MM.1S (cell line): ENCODE data around the gene FGF12.

Experiments
- DNase-seq: peaks from one replicate; pipeline ENCODE4 v3.0.0-alpha.2; 2015
- H2AFZ ChIP-seq: fragments of 300-600 bp; sonication (generic); 2 replicates; pipeline ENCODE4 v1.6.0; 2016; ENCODE audit warnings: antibody characterized with exemption, low read length
- H3F3A ChIP-seq: fragments of 300-600 bp; sonication (generic); 2 replicates; pipeline ENCODE4 v1.6.1; 2016; ENCODE audit warnings: mild to moderate bottlenecking, antibody characterized with exemption, low read length, moderate library complexity, mixed read lengths; ENCODE audit not compliant: insufficient read depth
- H3K27ac ChIP-seq: fragments of 300-600 bp; sonication (generic); 2 replicates; pipeline ENCODE4 v1.5.1; 2016; ENCODE audit warnings: mild to moderate bottlenecking, low read length
- H3K27me3 ChIP-seq: fragments of 300-600 bp; sonication (generic); replicated peaks from 2 replicates; pipeline ENCODE4 v1.6.0; 2016; ENCODE audit warnings: low read length; ENCODE audit not compliant: insufficient read depth
- H3K36me3 ChIP-seq: fragments of 300-600 bp; sonication (generic); replicated peaks from 2 replicates; pipeline ENCODE4 v1.6.1; 2016; ENCODE audit warnings: mild to moderate bottlenecking, low read length, mixed read lengths; ENCODE audit not compliant: insufficient read depth
- H3K4me1 ChIP-seq: fragments of 300-600 bp; sonication (generic); 2 replicates; pipeline ENCODE4 v1.6.1; 2016; ENCODE audit warnings: low read length, mixed read lengths
- H3K4me2 ChIP-seq: fragments of 300-600 bp; sonication (generic); 2 replicates; pipeline ENCODE4 v1.6.0; 2016; ENCODE audit warnings: low read depth, low read length
- H3K4me3 ChIP-seq: fragments of 300-600 bp; sonication (generic); 2 replicates; pipeline ENCODE4 v1.5.1; 2016; ENCODE audit warnings: low read length, mixed read lengths
- H3K79me2 ChIP-seq: fragments of 300-600 bp; sonication (generic); 2 replicates; pipeline ENCODE4 v1.6.1; 2016; ENCODE audit warnings: mixed run types, low read length, mixed read lengths
- H3K9ac ChIP-seq: fragments of 300-600 bp; sonication (generic); 2 replicates; pipeline ENCODE4 v1.6.1; 2016; ENCODE audit warnings: low read length, mixed read lengths
- H3K9me2 ChIP-seq: fragments of 300-600 bp; sonication (generic); replicated peaks from 2 replicates; pipeline ENCODE4 v1.6.1; 2016; ENCODE audit warnings: mild to moderate bottlenecking, low read length, mixed read lengths; ENCODE audit not compliant: insufficient read depth
- H3K9me3 ChIP-seq: fragments of 300-600 bp; sonication (generic); replicated peaks from 2 replicates; pipeline ENCODE4 v1.6.1; 2016; ENCODE audit warnings: mild to moderate bottlenecking, low read length, mixed read lengths; ENCODE audit not compliant: insufficient read depth
- H4K20me1 ChIP-seq: fragments of 300-600 bp; sonication (generic); 2 replicates; pipeline ENCODE4 v1.6.1; 2016; ENCODE audit warnings: mild to moderate bottlenecking, low read length, moderate library complexity, mixed read lengths; ENCODE audit not compliant: insufficient read depth
- CTCF ChIP-seq: fragments of 300-600 bp; sonication (generic); IDR thresholded peaks from 2 replicates; pipeline ENCODE4 v1.5.1; 2016; ENCODE audit warnings: antibody characterized with exemption, low read length, mixed read lengths
- EZH2 ChIP-seq: fragments of 300-600 bp; sonication (generic); optimal IDR thresholded peaks from 2 replicates; pipeline ENCODE3; 2017; ENCODE audit warnings: low read depth, mild to moderate bottlenecking, antibody characterized with exemption, low read length, mixed read lengths
- EZH2phosphoT487 ChIP-seq: fragments of 300-600 bp; sonication (generic); IDR thresholded peaks from 2 replicates; pipeline ENCODE4 v1.6.1; 2018; ENCODE audit warnings: antibody characterized with exemption, low read length

The FGF12 gene

DNA sequence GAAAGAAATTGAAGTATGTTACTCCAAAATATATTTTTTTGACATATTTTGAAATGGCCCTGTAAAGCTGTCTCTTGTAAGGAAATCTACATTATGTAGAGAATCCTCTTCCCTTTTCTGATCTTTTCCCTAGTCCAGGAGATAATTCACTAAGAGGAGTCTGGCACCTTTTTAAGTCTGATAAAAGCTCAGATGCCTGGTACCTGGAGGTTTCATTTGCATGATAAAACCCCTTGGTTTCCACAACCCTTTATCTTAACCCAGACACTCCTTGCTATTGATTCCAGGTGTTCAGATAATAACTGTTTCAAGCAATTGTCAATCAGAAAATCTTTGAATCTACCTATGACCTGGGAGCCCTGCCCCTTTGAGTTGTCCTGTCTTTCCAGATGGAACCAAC, 26.5 kb downstream of the FGF12 start:
- no peaks in the 10 kb centered on the region for H4K20me1 ChIP-seq
- no peaks in the 10 kb centered on the region for H3K9me2 ChIP-seq
- H3K4me1 ChIP-seq: no peaks in the 10 kb centered on the region
- no peak overlapping the region for H2AFZ ChIP-seq
- H3K4me3 ChIP-seq: no peak overlapping the region
- no peaks in the 10 kb centered on the region for H3K27me3 ChIP-seq
- H3F3A ChIP-seq: no peaks in the 10 kb centered on the region
- TF ChIP-seq EZH2phosphoT487: no peak
- TF ChIP-seq EZH2: no peak
- TF ChIP-seq CTCF: no peak
- no peak overlapping the region for H3K9ac ChIP-seq
- no peaks in the 10 kb centered on the region for H3K9me3 ChIP-seq
- H3K27ac ChIP-seq: no peak overlapping the region
- H3K4me2 ChIP-seq: no peak overlapping the region
- DNase-seq: no peak
- H3K36me3 ChIP-seq: no peaks in the 10 kb centered on the region
- no peaks in the 10 kb centered on the region for H3K79me2 ChIP-seq

DNA sequence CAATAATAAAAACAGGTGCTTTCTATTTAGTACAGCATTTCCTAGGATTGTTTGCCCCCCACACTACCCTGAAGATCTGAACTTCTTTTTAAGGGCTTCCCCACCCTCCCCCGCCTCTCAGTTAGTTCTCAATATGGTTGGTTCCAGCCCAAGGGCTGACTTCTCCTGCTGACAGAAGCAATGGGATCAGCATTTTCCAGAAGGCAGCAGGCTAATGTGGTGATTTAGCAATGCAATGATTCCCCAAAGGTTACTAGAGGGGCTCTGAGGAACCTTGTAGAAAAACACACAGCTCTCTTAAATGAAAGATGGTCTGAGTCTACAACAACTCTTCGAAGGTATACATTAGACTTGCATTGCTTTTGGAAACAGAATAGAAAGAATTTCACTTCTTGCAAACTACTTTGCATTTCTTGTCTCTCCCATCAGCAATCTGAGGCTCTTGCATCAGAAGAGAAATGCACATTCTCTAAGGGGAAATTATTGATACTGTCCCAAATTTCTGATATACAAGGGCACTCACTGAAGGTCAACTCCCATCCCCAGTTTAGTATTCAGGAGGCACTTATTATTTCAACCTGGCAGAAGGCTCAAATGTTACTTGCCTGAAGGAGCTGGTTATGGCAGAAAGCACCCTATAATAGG, 30.3 kb downstream of the FGF12 start:
- H2AFZ ChIP-seq: no peak overlapping the region
- no peak overlapping the region for H3K4me3 ChIP-seq
- no peaks in the 10 kb centered on the region for H3K9me2 ChIP-seq
- H3K36me3 ChIP-seq: no peaks in the 10 kb centered on the region
- no peaks in the 10 kb centered on the region for H3K9me3 ChIP-seq
- no peak for TF ChIP-seq CTCF
- TF ChIP-seq EZH2phosphoT487: no peak
- no peak for TF ChIP-seq EZH2
- H3K4me1 ChIP-seq: no peaks in the 10 kb centered on the region
- H3F3A ChIP-seq: no peaks in the 10 kb centered on the region
- no peak overlapping the region for H3K27ac ChIP-seq
- H3K27me3 ChIP-seq: no peaks in the 10 kb centered on the region
- H3K4me2 ChIP-seq: no peak overlapping the region
- H3K79me2 ChIP-seq: no peaks in the 10 kb centered on the region
- DNase-seq: no peak
- H4K20me1 ChIP-seq: no peaks in the 10 kb centered on the region
- no peak overlapping the region for H3K9ac ChIP-seq

DNA sequence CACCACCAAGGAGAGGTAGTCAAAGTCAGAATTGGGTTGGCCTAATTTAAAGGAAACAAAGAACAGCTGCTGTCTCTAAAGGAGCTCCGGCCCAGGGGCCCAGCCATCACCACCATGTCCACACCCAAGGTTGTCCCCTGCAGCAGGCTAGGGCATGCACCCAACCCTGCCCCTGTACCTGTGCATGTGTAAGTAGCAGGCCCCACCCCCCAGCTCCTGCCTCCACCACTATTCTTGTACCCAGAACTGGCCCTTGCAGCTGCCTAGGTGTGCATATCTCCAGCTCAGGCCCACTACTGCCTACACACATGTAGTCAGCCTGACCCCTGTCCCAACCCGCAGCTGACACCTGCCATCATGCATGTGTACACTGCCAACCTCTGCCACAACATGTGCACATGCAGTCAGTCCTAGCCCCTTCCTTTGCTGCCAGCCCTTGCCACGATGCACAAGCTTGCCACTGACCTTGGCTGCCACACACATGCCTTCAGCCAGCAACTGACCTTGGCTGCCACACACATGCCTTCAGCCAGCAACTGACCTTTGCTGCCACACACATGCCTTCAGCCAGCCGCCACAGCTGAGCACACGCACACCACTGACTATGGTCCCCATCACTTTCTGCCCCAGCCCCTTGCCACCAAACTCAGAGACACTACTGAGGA, 39.7 kb downstream of the FGF12 start:
- Histone ChIP-seq H3K9me2 (no peaks in the 10 kb centered on the region), H3K79me2 (no peaks in the 10 kb centered on the region), H4K20me1 (no peaks in the 10 kb centered on the region), H3K36me3 (no peaks in the 10 kb centered on the region), H3F3A (no peaks in the 10 kb centered on the region), H3K27ac (no peak overlapping the region), H3K27me3 (no peaks in the 10 kb centered on the region), H3K4me1 (no peaks in the 10 kb centered on the region), H3K9me3 (no peaks in the 10 kb centered on the region), H2AFZ (no peak overlapping the region), H3K4me2 (no peak overlapping the region), H3K4me3 (no peak overlapping the region), H3K9ac (no peak overlapping the region)
- no peak for DNase-seq
- TF ChIP-seq EZH2: no peak
- TF ChIP-seq EZH2phosphoT487: no peak
- TF ChIP-seq CTCF: no peak
